ENCODE results near the gene TAS1R2. TPM values are rescaled to one million over a fixed set of nuclear protein-coding genes. Genes with fewer than 3 reads are reported as not detected.

TAS1R2 gene
- total RNA-seq, 1 donor from 2014 or later: not detected

DNA sequence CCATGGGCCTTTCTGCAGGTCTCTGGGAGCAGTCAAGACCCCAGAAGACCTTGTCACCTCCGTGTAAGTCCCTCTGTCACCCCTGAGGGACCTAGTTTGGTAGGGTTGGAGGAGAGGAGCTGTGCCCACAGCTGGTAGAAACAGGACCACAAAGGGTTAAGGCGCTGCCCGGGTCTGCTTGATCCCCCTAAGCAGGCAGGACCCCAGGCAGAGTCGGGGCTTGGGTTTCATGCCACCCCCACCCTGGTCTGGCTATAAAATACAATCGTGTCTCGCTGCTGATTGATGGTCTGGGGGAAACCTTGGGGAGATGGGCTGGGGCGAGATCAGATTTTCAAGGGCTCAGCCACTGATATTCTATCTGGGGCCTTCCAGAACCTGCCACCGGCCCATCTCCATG, 50.9 kb downstream of the TAS1R2 start:
- Histone ChIP-seq H3K4me3 (ENCODE audit: insufficient read depth, low read depth, low read length) (no peak overlapping the region), H3K27me3 (ENCODE audit: insufficient read depth, low read length) (peaks cover 2% of the 10 kb centered on the region), H3K9me3 (ENCODE audit: insufficient read depth, low read depth, low read length) (no peaks in the 10 kb centered on the region), H3K36me3 (ENCODE audit: insufficient read depth, low read length) (no peaks in the 10 kb centered on the region), H3K27ac (ENCODE audit: low read depth, low read length) (no peak overlapping the region), H2AFZ (ENCODE audit: low read depth, low read length) (no peak overlapping the region), H3K79me2 (ENCODE audit: insufficient read depth, low read length) (no peaks in the 10 kb centered on the region), H3K4me1 (ENCODE audit: insufficient read depth, low read length) (no peaks in the 10 kb centered on the region), H3K4me2 (ENCODE audit: low read length) (no peak overlapping the region), H3K9ac (ENCODE audit: low read length) (no peak overlapping the region), H4K20me1 (ENCODE audit: insufficient read depth, low read length) (no peaks in the 10 kb centered on the region)
- TF ChIP-seq, protein P1, sequence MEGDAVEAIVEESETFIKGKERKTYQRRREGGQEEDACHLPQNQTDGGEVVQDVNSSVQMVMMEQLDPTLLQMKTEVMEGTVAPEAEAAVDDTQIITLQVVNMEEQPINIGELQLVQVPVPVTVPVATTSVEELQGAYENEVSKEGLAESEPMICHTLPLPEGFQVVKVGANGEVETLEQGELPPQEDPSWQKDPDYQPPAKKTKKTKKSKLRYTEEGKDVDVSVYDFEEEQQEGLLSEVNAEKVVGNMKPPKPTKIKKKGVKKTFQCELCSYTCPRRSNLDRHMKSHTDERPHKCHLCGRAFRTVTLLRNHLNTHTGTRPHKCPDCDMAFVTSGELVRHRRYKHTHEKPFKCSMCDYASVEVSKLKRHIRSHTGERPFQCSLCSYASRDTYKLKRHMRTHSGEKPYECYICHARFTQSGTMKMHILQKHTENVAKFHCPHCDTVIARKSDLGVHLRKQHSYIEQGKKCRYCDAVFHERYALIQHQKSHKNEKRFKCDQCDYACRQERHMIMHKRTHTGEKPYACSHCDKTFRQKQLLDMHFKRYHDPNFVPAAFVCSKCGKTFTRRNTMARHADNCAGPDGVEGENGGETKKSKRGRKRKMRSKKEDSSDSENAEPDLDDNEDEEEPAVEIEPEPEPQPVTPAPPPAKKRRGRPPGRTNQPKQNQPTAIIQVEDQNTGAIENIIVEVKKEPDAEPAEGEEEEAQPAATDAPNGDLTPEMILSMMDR (IDR thresholded peaks at IDR 0.05; ENCODE audit: insufficient read depth, low read depth, low read length): no peak
- no peak for DNase-seq (ENCODE audit: low read depth)
- no peak overlapping the region for H3K4me3 Mint-ChIP-seq (ENCODE audit: unreplicated experiment)
- no peak overlapping the region for H3K27ac Mint-ChIP-seq (ENCODE audit: unreplicated experiment)
- H3K4me1 Mint-ChIP-seq (ENCODE audit: low read depth, unreplicated experiment): no peaks in the 10 kb centered on the region
- no peaks in the 10 kb centered on the region for H3K36me3 Mint-ChIP-seq (ENCODE audit: low read depth, unreplicated experiment)
- H3K27me3 Mint-ChIP-seq (ENCODE audit: low read depth, unreplicated experiment): peaks cover 60% of the 10 kb centered on the region
- no peak for FAIRE-seq
- H3K9me3 Mint-ChIP-seq (ENCODE audit: unreplicated experiment): no peaks in the 10 kb centered on the region

DNA sequence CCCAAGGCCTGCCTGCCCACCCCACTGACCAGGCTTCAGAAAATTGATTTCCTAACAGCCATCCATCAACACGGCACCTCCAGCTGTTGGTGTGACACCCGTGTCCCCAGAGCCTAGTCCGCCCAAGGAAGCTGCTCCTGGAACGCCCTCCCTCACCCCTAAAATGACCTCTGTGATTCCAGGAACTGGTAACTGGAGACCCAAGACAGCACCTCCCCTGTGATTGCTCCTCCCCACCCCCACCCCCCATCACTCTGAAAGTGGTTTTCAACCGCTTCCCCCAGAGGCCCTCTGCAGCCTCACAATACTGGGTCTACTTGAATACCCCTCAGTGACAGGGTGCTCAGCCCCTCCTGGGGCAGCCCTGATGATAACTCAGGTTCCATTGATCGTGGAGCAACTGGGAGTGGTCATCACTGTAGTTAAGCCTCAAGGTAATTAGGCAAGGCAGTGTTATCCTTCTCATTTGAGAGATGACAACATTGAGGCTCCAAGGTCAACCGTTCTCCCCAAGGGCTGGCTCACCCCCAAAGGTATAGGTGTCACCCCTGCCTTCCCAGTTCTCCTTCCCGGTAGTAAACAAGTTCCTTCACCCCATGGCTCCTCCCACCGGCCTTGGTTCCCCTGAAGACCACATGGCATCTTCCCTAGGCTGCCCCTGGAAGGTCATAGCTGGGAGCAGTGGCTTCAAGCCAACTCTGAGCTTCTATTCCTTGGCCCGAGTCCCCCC, 52.0 kb downstream of the TAS1R2 start:
- H3K4me2 ChIP-seq (ENCODE audit: low read length): no peak overlapping the region
- H3K79me2 ChIP-seq (ENCODE audit: insufficient read depth, low read length): no peaks in the 10 kb centered on the region
- H3K27me3 ChIP-seq (ENCODE audit: insufficient read depth, low read length): peaks cover 5% of the 10 kb centered on the region
- H3K27me3 Mint-ChIP-seq (ENCODE audit: low read depth, unreplicated experiment): peaks cover 58% of the 10 kb centered on the region
- no peak overlapping the region for H3K9ac ChIP-seq (ENCODE audit: low read length)
- H3K4me1 Mint-ChIP-seq (ENCODE audit: low read depth, unreplicated experiment): no peaks in the 10 kb centered on the region
- no peak for TF ChIP-seq EZH2 (IDR thresholded peaks at IDR 0.05; ENCODE audit: insufficient read depth, low read length)
- TF ChIP-seq, protein P1 (IDR thresholded peaks at IDR 0.05; ENCODE audit: insufficient read depth, low read depth, low read length): no peak
- no peaks in the 10 kb centered on the region for H3K9me3 ChIP-seq (ENCODE audit: insufficient read depth, low read depth, low read length)
- H3K4me3 Mint-ChIP-seq (ENCODE audit: unreplicated experiment): no peak overlapping the region
- no peak overlapping the region for H3K4me3 ChIP-seq (ENCODE audit: insufficient read depth, low read depth, low read length)
- DNase-seq (ENCODE audit: low read depth): no peak
- H4K20me1 ChIP-seq (ENCODE audit: insufficient read depth, low read length): no peaks in the 10 kb centered on the region
- FAIRE-seq: no peak
- no peak overlapping the region for H2AFZ ChIP-seq (ENCODE audit: low read depth, low read length)
- H3K27ac Mint-ChIP-seq (ENCODE audit: unreplicated experiment): no peak overlapping the region
- no peaks in the 10 kb centered on the region for H3K36me3 Mint-ChIP-seq (ENCODE audit: low read depth, unreplicated experiment)
- no peaks in the 10 kb centered on the region for H3K36me3 ChIP-seq (ENCODE audit: insufficient read depth, low read length)
- no peaks in the 10 kb centered on the region for H3K9me3 Mint-ChIP-seq (ENCODE audit: unreplicated experiment)
- H3K4me1 ChIP-seq (ENCODE audit: insufficient read depth, low read length): no peaks in the 10 kb centered on the region
- H3K27ac ChIP-seq (ENCODE audit: low read depth, low read length): no peak overlapping the region
